Ascending aorta (tissue), 2 donors: ENCODE results near the gene FGF21. TPM values are rescaled to one million over a fixed set of nuclear protein-coding genes. Genes with fewer than 3 reads are reported as not detected.

Source experiments
- DNase-seq, 2 donors: peaks; one replicate each; pipeline ENCODE4 v3.0.0-alpha.2; 2019; ENCODE audit warnings: low spot score in 2 of 2
- H3K27ac ChIP-seq, 2 donors: fragments of 200-600 bp; sonication (generic); one replicate each; pipeline ENCODE4 v1.5.1; 2016 to 2017; ENCODE audit warnings: mild to moderate bottlenecking in 1 of 2
- H3K27me3 ChIP-seq: fragments of 200-600 bp; sonication (generic); one replicate; pipeline ENCODE4 v1.5.1; 2017
- H3K36me3 ChIP-seq, 2 donors: fragments of 200-600 bp; sonication (generic); one replicate each; pipeline ENCODE4 v1.5.1; 2016
- H3K4me1 ChIP-seq, 2 donors: fragments of 200-600 bp; sonication (generic); one replicate each; pipeline ENCODE4 v1.5.1; 2016 to 2017; ENCODE audit warnings: mild to moderate bottlenecking in 1 of 2
- H3K4me3 ChIP-seq, 2 donors: fragments of 200-600 bp; sonication (generic); one replicate each; pipeline ENCODE4 v1.5.1; 2016 to 2017; ENCODE audit warnings: mild to moderate bottlenecking in 1 of 2
- H3K9me3 ChIP-seq, 2 donors: fragments of 200-600 bp; sonication (generic); one replicate each; pipeline ENCODE4 v1.5.1; 2016
- CTCF ChIP-seq, 3 experiments: fragments of 200-600 bp in 2 of 3; fragments of 450-650 bp in 1 of 3; sonication (generic) in 2 of 3; IDR thresholded peaks; one replicate each; pipeline ENCODE4 v1.5.1; 2016 to 2019; ENCODE audit warnings: antibody characterized with exemption in 3 of 3, mild to moderate bottlenecking in 1 of 3, moderate library complexity in 1 of 3
- intact Hi-C: fragments of 100-400 bp; cut with DNase I; formaldehyde crosslinking; loops from one replicate; pipeline ENCODE4 v1.15.1; 2023
- total RNA-seq: library from RNA; depleted of rRNA; stranded (reverse); fragments of >200 nt; gene quantifications from one replicate; pipeline ENCODE4 v1.1.0, GENCODE V29; 2016

FGF21 gene
- total RNA-seq, 1 donor from 2014 or later = not detected

GRCh38 chr19:48724796-48725753, 30.2 kb upstream of the FGF21 start:
- Histone ChIP-seq H3K36me3 (no peaks in the 10 kb centered on the region), H3K27ac (peak overlapping the region; percentile 59 to 80), H3K9me3 (no peaks in the 10 kb centered on the region), H3K4me3 (no peak overlapping the region), H3K4me1 (peaks cover 0 to 12% of the 10 kb centered on the region in 2 donors), H3K27me3 (no peaks in the 10 kb centered on the region)
- DNase-seq = peak in 1 of 2 donors; percentile 89
- no peak for TF ChIP-seq CTCF (IDR thresholded peaks at IDR 0.05)
- intact Hi-C loops = no loop called here

- TF ChIP-seq CTCF (IDR thresholded peaks at IDR 0.05) = no peak
- Histone ChIP-seq H3K27me3 (no peaks in the 10 kb centered on the region), H3K4me1 (peaks cover 0 to 9% of the 10 kb centered on the region in 2 donors), H3K36me3 (no peaks in the 10 kb centered on the region), H3K9me3 (no peaks in the 10 kb centered on the region), H3K4me3 (no peak overlapping the region), H3K27ac (peak overlapping the region in 1 of 2 donors; percentile 80)
- intact Hi-C loops = no loop called here
- no peak for DNase-seq
These were observed 28.8 kb upstream of the FGF21 start for GRCh38 chr19:48726556-48726955.

DNA sequence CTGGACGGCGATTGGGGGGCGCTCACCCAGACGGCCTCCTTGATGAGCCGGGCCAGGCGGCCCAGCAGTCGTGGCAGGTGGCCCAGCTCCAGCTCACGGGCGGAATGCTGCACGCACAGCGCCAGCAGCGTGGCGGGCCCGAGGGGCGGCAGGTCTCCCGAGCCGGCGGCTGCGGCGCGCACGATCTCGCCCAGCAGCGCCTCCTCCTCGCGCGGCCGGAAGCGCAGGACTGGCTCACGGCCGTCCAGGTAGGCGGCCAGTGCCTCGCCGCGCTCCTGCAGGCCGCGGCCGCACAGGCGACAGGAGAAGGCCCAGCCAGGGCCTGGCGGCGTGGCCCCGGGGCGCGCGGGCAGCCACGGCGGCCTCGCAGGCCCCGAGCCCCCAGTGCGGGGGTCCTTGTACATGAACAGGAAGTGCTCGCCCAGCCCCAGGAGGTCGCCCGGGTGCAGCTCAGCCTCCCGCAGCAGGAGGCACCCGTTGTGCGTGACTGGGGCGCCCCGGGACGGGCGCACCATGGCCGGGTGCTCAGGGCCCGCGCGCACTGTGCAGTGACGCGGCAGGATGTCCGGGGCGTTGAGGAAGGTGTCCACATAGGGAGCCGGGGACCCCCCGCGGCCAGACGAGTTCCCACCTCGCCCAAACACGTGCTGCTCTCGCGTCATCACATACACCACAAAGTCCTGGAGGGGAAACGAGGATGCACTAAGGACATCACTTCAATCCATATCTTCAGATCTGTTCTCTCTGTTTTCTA, 26.2 kb upstream of the FGF21 start:
- Histone ChIP-seq H3K27me3 (no peaks in the 10 kb centered on the region), H3K27ac (no peak overlapping the region), H3K4me1 (peaks cover 0 to 9% of the 10 kb centered on the region in 2 donors), H3K9me3 (no peaks in the 10 kb centered on the region), H3K4me3 (no peak overlapping the region), H3K36me3 (no peaks in the 10 kb centered on the region)
- TF ChIP-seq CTCF (IDR thresholded peaks at IDR 0.05) = no peak
- no peak for DNase-seq
- intact Hi-C loops = no loop called here

DNA sequence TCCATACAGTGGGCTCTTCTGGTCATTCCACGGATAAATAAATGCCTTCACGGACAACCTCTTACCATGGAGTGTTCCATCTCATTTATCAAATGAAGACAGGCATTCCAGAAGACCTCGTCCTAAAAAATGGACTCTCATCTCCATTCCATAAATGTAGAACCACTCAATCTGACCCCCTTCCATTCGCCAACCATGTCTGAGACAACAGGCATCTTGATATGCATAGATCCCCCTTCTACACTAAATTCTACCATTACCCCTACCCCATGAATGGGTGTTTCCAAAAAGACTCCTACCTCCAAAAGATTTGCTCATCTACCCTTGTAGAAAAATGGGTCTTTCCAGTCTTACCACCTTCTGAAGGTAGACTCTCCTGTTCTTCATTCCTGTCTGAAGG, 23.9 kb upstream of the FGF21 start:
- TF ChIP-seq CTCF (IDR thresholded peaks at IDR 0.05) = no peak
- Histone ChIP-seq H3K4me1 (no peaks in the 10 kb centered on the region), H3K9me3 (no peaks in the 10 kb centered on the region), H3K36me3 (no peaks in the 10 kb centered on the region), H3K27me3 (no peaks in the 10 kb centered on the region), H3K27ac (no peak overlapping the region), H3K4me3 (no peak overlapping the region)
- intact Hi-C loops = no loop called here
- DNase-seq = no peak

- intact Hi-C loops = loop anchor here (5.0 kb wide), 1 partner anchor 87 kb away; the partner anchor contains the start of gene CA11
- no peak for DNase-seq
- Histone ChIP-seq H3K36me3 (no peaks in the 10 kb centered on the region), H3K27ac (no peak overlapping the region), H3K27me3 (no peaks in the 10 kb centered on the region), H3K9me3 (no peaks in the 10 kb centered on the region), H3K4me1 (peaks cover 5 to 9% of the 10 kb centered on the region in 2 donors), H3K4me3 (no peak overlapping the region)
- TF ChIP-seq CTCF (IDR thresholded peaks at IDR 0.05) = no peak
These were observed 20.7 kb upstream of the FGF21 start for GRCh38 chr19:48734625-48735024.
